GDM1 (cell line): ENCODE data around the gene FRMD8.

Experiments
- DNase-seq: peaks from one replicate; lab custom pipeline; 2025; lab: John Stamatoyannopoulos, UW

Gene FRMD8

GRCh38 chr11:65414776-65415498 lies 28.5 kb downstream of the FRMD8 start:
- no peak for DNase-seq

- no peak for DNase-seq
These were observed 29.3 kb downstream of the FRMD8 start for GRCh38 chr11:65415499-65416340.

GRCh38 chr11:65416341-65416824 lies 29.9 kb downstream of the FRMD8 start:
- DNase-seq, result peak; percentile 77

GRCh38 chr11:65416841-65417701 lies 30.6 kb downstream of the FRMD8 start:
- peak; percentile 20 for DNase-seq

GRCh38 chr11:65417702-65418430 lies 31.4 kb downstream of the FRMD8 start:
- peak; percentile 37 for DNase-seq

- no peak for DNase-seq
These were observed 31.9 kb downstream of the FRMD8 start for GRCh38 chr11:65418431-65418680.

GRCh38 chr11:65418681-65419459 lies 32.4 kb downstream of the FRMD8 start:
- peak; percentile 99 for DNase-seq

- DNase-seq, result no peak
These were observed 33.0 kb downstream of the FRMD8 start for GRCh38 chr11:65419460-65419771.

GRCh38 chr11:65419772-65420481 lies 33.5 kb downstream of the FRMD8 start:
- DNase-seq, result peak; percentile 60

GRCh38 chr11:65420506-65420905 lies 34.1 kb downstream of the FRMD8 start:
- DNase-seq, result no peak

- DNase-seq, result peak; percentile 78
These were observed 34.7 kb downstream of the FRMD8 start for GRCh38 chr11:65420979-65421793.

- peak; percentile 94 for DNase-seq
These were observed 35.6 kb downstream of the FRMD8 start for GRCh38 chr11:65421794-65422632.

- peak; percentile 91 for DNase-seq
These were observed 36.4 kb downstream of the FRMD8 start, which contains the start of gene NEAT1 for GRCh38 chr11:65422633-65423515. Gene NEAT1, plus strand, starts transcription at chr11:65422798.

- DNase-seq, result no peak
These were observed 37.2 kb downstream of the FRMD8 start for GRCh38 chr11:65423516-65424204.

- no peak for DNase-seq
These were observed 38.0 kb downstream of the FRMD8 start for GRCh38 chr11:65424205-65425104.
